SK-N-DZ (cell line): ENCODE data around the gene ALPK1. TPM values are rescaled to one million over a fixed set of nuclear protein-coding genes. Genes with fewer than 3 reads are reported as not detected.
"Not testable (repeated sequence)": the region's sequence is repeated elsewhere in the genome, so short reads cannot be mapped to it uniquely, and the experiment has no call there.

Experiments used
- DNase-seq: peaks from one replicate; pipeline ENCODE4 v3.0.0-alpha.2; 2015; ENCODE audit warnings: low spot score
- polyA plus RNA-seq, 2 experiments: library from polyadenylated mRNA; depleted of rRNA; stranded (reverse); fragments of >200 nt; gene quantifications; 2 replicates each; pipeline ENCODE4 v1.2.3, GENCODE V29; 2014

The ALPK1 gene
- polyA plus RNA-seq (2014; cell fraction: cytosol; rRNA removed): 0.93 and 4.7 TPM in 2 replicates
- 0.64 and 1.8 TPM in 2 replicates for polyA plus RNA-seq (2014; cell fraction: nucleus; rRNA removed)

DNA sequence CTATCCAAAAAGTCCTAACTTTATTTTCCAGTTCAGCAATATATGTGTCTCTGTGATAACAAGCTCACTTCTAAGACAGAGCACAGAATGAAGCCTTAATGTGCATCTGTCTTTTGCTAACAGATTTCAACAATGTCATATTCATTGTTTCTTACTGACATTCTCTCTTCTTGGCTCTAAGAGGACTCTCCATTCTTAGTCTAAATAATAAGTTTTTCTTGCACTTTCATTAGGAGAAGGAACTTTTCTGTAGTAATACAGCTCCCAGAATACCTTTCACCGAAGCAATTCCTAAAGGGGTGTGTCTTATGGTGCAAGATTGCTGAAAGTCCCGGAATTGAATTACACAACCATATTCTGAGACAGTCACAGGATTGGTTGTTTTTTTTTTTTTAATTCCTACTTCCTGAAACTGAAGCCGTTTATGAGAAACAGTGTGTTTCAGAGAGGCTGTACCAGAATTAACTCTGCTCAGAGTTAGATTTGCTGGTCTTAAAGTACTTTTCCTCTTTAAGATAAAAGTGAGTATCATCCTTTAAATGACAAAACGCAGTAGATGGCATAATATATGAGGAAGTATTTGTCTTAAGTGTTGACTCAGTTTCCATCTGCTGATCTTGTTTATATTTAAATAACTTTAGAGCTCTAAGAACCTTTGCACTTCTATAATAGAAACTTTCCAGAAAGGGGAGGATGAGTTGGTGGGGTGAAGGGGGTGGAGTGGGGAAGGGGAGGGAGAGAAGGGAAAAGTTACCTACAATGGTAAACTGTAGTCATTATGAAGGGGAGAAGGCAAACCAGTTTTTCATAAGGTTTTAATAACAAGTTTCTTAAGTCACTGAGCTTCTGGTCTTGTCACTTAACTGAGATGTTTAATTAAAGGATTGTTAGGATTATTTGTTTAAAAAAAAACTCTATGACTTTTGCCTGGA, at the start of gene ALPK1:
Gene ALPK1 (plus strand): TSS at position 421 of the 932 bp plus-strand sequence.
- peak; percentile 29 for DNase-seq

DNA sequence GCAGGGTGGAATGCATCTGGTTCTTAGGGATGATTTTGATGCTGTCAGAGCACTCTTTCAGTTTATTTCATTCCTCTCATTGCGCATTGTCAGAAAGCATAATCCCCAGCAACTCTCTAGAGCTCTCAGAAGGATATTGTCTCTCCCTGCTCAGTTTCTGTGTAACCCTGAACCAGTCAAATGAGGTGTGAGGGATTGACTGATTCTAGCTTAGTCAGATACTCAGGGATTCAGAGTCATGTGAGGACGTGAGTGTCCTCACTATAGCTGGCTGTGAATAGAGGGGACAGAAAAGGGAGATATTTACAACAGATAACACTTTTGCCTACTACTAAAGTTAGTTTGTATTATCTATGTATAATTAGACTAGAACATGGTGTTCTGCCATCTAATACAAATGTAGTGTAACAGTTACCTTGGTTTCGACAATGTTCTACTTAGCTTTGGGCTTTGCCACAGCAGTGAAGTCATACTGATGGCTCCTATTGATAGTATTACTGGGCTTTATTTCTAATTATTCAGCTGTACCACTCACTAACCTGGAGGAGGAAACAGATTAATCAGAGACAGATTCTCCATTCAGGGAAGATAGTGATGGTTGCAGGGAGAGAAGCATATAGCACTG, 46.0 kb upstream of the ALPK1 start:
- DNase-seq: no peak

DNA sequence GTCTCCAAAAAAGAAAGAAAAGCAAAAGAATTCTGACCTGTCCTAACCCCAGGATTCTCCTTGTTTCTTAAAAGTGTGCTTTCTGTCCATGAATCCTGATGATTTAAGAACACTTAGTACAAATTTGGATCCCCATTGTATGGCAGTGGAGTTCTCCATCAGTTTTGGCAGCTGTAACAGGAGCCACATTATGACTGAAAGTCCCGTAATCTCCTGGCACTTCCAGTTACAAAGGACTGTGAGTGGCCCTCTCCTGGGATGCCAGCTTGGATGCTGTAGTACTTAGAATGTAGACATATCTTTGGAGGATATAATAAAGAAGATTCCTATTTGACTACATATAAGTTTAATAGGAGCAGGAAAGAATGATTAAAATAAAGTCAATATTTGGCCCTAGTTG, 44.9 kb upstream of the ALPK1 start:
- no peak for DNase-seq

DNA sequence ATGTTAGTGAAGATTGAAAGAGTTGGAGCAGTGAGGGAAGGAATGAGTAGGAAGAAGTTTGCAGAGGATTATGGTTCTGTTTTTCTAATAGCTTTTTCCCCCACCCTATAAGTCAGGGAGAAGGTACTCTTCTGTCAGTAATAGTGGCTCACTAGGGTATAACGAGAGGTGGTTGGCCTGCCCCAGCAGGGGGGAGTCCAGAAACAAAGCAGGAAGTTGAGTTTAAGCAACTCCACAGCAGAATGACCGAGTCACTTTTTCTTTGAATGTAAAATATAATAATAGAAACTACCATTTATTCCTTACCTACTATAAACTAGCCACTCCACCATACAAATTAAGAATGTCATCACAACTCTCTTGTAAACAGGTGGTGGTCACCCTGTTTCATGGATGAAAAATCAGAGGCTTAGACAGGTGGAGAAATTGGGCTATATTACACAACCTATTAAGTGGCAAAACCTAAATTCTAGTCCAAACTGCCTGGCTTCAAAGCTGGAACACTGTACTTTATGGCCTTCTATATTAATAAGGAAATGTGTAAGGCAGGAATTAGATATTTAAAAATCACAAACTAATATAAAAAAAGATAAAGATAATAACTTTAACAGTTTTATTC, 43.7 kb upstream of the ALPK1 start:
- DNase-seq: no peak

DNA sequence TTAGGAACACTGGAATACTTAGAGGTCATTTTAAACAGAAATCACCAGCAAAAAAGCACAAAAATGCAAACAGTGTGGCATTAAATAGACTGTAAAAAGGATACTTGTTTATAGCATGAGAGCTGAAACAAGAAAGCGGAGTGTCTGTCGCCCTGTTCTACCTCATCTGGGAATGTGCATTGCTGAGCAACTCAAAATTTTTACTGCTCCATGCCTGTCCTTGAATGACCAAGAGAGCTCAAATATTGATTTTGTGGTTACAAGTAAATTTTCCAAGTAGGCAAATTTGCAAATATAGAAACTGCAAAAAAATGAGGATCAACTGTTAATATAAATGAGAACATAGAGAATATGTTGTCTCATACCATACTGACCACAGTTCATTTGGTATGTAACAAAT, 40.1 kb upstream of the ALPK1 start:
- DNase-seq: no peak

DNA sequence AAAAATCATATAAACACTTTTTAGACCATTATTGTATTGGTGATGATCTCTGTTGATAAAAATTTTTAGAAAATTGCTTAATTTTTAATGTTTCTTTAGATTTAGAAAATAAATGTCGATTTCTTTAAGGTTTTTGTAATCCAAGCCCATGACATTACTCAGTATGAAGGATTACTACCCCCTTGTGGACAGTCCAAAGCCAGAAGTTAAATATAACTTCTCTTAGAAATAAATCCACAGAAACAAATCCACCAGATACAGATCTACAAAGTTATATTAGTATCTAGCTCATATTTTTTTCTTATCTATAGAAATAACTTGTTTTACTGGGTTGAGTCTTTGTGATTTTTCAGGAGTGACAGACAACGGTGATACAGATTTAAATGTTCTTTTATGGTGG, 30.3 kb upstream of the ALPK1 start:
- no peak for DNase-seq

DNA sequence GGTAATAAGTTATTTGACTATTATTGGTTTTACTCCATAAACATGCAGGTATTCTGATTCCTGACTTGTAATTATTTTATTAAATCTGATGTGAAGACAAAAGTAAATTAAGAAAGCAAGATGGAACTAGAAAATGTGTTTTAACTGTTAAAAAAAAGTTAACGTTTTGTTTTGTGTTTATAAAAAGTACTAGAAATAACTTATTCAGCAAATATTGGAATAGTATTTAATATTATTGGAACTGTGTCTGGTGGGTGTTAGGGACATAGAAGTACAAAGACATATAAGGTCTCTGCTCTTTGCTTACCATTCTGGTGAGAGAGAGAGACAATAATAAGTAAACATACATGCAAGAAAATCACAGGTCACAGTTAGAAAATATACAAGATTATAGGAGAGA, 27.1 kb upstream of the ALPK1 start:
- no peak for DNase-seq

DNA sequence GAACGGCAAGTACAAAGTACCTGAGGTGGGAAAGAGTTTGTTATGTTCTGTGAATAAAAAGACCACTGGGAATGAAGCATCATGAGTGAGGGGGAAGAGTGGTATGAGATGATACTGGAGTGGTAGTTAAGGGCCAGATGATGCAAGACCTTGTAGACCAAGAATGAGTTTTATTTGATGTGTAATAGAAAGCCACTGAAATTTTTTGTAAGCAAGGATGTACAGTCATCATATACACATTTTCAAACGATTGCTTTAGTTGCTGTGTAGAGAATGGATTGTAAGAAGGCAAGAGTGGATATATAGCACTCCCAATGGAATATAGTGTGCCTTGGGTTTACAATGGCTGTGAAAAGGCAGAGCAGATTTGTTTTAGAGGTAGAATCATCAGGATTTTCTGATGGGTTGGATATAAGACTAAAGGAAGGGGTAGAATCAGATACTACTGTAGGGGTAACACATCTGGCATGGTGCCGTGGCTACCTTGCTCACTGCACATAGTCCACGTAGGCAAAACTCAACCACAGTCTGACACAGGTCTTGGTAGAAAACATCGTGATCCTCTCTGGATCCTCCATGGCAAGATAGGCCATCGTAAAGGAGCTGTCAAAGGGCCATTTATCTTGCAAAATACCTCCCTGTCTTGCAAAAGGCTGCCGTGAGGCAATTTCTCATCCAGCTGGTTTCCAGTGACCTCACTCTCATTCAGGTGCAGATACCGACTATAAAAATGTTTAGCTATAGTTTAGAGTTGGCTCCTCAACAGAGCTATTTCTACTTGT, 26.3 kb upstream of the ALPK1 start:
- no peak for DNase-seq

DNA sequence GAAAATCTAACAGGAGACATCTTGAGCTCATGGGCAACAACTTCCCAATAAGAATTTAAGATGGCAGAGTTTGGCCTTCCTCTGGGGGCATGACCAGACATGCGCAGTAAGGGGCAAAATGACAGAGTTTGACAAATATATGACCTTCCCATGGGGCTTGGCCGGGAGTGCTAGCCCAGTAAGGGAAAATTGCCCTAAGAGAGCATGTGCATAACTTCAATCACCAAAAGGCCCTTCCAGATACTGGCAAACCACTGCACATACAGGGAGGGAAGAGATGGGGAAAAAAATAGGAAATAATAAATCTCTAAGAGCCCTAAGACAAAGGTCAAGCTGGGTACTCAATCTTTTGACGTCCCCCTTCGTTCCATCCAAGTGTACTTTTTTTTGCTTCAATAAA, 24.9 kb upstream of the ALPK1 start:
- DNase-seq: no peak

DNA sequence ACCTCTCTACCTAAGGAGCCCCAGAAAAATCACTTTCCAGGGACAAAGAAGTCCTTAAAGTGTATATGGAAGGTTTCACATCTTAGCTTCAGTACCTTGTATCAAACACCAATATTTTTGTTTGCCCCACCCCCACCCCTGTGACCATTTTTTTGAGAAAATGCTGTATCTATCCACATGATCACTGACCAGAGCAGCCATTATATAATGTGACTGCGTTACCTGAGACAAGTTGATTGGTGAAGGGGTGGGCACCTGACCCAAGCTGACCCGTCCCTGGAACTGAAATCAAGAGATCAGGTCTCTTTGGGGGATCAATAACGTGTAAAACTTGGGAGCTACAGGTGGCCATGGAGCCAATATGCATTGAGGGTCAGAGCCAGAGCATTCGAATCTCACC, 22.2 kb upstream of the ALPK1 start:
- DNase-seq: no peak

DNA sequence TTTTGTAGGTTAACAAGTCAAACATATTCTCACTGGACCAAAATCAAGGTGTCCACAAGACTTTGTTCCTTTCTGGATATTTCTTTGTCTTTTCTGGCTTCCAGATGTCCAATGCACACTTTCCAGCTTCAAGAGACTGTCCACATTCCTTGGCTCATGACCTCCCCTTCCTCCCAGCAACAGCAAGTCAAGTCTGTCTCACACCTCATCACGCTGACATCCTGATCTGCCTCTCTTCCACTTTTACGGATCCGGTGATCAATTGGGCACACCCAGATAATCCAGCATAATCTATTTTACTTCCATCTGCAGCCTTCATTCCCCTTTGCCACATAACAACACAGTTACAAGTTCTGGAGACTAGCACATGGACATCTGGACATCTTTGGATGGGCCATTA, 21.1 kb upstream of the ALPK1 start:
- no peak for DNase-seq

DNA sequence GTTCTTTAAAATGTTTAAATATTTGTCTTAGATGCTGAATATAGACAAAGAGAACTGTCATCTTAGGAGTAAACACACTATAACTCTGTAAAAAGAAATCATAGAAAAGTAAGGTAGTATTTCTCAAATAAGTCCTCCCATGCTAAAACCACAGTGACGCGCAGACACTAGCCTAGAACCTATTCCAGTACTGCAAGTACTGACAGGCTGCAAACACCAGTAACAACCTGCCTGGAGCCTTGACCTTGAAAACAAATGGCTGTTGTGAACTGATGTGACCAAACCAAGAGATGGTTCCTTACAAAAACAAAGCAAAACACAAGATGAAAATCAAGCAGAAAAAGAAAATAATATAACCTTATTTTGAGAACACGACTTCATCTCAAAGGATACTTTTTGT, 19.9 kb upstream of the ALPK1 start:
- no peak for DNase-seq

DNA sequence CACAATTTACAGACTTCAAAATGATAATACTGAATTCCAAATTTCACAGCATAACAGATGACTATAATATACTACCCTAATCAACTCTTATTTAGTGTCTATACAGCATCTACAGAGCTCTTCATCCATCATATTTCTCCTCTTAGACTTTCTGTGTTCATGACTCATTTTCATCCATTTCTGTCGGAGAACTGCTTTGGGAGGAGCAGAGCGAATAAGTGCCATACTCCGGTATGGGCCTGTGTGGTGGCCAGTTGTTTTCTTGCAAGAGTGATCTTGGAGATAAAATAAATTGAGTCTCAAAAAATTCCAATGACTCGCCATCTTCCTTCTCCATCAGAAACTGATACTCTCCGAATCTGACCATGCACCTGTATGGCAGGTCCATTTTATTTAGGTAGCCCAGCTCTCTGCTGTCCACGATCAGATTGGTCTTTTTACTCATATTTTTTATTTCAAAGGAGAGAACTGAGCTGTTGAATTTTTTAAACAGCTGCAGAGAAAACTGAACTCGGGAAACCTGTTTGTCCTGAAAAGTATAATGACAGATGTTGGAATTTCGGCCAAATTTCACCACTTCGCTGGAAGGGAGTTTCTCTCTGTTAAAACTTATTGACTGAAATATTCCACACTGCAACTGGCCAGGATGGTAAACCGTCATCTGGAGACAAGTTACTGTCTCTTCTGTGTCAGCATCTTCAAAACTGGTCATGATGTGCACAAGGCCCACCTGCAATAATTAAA, 19.3 kb upstream of the ALPK1 start:
- no peak for DNase-seq

DNA sequence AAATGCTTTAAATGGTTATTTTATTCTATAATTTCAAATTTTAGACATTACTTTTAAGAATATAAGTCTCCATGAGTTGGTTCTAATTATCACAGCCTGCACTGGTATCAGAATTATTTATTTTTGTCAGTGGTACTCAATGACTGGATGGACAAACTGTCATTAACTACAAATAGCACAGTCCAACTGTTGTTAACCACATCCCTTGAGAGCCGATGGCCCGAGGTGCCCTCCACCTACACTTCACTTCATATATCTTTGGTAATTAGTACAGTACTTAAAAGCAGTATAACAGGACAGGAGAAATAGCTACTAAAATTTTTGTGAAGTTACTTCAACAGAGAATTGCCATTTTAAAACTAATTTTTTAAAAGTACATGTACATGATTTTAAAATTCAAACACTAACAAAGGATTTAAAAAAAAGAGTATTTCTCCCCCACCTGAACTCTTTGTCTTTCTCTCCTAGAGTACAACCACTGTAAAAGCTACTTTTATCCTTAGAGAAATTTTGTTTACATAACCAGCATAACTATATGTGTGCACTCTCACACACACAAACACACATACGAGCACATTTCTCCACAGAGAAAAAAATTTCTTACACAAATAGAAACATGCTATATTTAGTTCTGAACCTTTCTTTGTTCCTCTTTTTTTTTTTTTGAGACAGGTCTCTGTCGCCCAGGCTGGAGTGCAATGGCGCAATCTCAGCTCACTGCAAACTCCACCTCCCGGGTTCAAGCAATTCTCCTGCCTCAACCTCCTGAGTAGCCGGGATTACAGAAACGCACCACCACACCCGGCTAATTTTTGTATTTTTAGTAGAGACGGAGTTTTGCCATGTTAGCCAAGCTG, 17.9 kb upstream of the ALPK1 start:
- DNase-seq: no peak

DNA sequence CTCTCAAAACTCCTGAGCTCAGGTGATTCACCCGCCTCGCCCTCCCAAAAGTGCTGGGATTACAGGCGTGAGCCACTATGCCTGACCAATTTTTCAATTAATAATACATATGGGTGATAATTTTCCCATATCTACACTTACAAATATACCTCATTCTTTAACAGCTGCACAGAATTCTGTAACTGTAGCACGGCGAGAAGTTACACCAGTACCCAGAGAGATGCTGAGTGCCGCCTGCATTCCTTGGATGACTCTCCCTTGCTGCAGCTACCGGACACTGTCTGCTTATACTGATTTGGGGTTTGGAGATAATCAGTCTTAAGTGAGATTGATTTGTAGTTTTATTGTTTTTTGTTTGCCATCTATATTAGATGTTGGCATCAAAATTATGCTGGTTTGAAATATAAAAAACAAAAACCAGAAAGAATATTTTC, 17.3 kb upstream of the ALPK1 start:
- no peak for DNase-seq

DNA sequence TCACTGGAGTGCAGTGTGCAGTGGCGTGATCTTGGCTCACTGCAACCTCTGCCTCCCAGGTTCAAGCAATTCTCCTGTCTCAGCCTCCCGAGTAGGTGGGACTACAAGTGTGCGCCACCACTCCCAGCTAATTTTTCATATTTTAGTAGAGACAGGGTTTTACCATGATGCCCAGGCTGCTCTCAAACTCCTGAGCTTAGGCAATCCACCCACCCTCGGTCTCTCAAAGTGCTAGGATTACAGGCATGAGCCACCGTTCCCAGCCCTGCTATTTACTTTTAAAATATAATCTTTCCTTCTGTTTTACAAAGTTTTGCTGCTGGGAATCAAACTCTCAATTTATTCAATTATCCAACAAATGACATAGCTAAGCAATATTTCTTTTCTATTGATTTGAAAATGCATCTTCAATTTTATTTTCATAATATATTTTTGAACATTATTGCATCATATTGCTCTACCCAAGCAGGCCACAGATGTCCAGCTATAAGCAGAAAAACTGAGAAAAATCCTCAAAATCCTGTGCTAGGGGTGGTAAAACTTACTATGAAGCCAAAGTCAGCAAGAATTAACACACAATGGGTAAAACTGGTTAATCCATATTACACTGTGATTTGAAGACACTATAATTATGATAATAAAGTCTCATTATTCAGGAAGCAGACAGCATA, 16.6 kb upstream of the ALPK1 start:
- no peak for DNase-seq

DNA sequence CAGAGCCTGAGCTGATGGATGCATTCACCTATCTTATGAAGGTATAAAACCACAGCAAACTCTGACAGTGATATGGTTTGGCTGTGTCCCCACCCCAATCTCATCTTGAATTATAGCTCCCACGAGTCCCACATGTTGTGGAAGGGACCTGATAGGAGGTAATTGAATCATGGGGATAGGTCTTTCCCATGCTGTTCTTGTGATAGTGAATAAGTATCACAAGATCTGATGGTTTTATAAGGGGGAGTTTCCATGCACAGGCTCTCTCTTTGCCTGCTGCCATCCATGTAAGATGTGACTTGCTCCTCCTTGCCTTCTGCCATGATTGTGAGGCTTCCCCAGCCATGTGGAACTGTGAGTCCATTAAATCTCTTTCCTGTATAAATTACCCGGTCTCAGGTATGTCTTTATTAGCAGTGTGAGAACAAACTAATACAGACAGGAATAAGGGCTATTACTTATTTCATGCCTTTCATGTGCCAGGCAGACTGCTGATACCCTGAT, 15.2 kb upstream of the ALPK1 start:
- DNase-seq: not testable (repeated sequence)

DNA sequence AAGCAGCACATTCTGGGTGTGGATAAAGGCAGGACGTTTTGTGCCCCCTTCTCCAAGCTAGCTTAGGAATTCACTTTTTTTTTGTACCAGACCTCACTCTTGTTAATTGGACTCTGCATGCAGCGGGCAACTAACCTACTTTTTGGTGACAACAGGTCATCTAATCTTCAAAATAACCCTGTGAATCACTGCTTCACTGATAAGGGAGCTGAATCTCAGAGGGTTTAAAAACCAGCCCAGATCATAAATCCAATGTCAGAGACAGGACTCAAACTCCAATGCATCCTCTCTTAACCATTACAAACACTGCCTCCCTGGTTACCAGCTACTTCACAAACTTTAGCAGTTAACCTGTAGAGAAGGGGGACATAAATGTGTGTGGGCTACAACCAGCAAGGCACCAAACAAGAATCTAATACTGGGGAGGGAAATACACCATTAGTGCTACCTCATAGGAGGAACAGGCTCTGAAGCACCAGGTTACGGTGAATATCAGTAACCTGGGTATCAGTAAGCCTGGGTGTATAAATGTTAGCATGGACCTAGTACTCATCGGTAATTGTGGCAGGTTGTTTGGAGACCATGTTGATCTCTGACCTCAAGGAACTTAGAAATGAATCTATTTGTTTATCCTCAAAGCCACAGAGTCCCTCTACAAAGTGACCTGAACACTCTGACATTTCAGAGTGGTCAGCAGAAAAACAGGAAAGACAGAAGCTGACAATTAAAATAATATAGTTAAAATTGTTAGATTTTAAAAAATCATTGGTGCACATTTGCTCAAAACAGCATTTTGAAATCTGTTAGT, 14.1 kb upstream of the ALPK1 start:
- DNase-seq: no peak
